ENCODE measurements around the gene RPN2.

- TF ChIP-seq, protein P1, sequence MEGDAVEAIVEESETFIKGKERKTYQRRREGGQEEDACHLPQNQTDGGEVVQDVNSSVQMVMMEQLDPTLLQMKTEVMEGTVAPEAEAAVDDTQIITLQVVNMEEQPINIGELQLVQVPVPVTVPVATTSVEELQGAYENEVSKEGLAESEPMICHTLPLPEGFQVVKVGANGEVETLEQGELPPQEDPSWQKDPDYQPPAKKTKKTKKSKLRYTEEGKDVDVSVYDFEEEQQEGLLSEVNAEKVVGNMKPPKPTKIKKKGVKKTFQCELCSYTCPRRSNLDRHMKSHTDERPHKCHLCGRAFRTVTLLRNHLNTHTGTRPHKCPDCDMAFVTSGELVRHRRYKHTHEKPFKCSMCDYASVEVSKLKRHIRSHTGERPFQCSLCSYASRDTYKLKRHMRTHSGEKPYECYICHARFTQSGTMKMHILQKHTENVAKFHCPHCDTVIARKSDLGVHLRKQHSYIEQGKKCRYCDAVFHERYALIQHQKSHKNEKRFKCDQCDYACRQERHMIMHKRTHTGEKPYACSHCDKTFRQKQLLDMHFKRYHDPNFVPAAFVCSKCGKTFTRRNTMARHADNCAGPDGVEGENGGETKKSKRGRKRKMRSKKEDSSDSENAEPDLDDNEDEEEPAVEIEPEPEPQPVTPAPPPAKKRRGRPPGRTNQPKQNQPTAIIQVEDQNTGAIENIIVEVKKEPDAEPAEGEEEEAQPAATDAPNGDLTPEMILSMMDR (IDR thresholded peaks at IDR 0.05): no peak
- no peak for TF ChIP-seq POLR2A (IDR thresholded peaks at IDR 0.05)
Measured at GRCh38 chr20:37237656-37238055, 58.5 kb downstream of the RPN2 start.

All from Peyer's patch (tissue), 4 donors.